Amygdala (tissue), 56 donors: ENCODE measurements around the gene MAP2K5.

Experiments used
- DNase-seq, 56 donors: peaks; one replicate each; lab custom pipeline; 2025; lab: John Stamatoyannopoulos, UW

The MAP2K5 gene

GRCh38 chr15:67843571-67844387 lies 301.3 kb downstream of the MAP2K5 start:
- no peak for DNase-seq

GRCh38 chr15:67845974-67846373 lies 303.5 kb downstream of the MAP2K5 start:
- DNase-seq = no peak

GRCh38 chr15:67849538-67849937 lies 307.0 kb downstream of the MAP2K5 start:
- no peak for DNase-seq

- DNase-seq = no peak
Measured at GRCh38 chr15:67850336-67850735, 307.8 kb downstream of the MAP2K5 start.

GRCh38 chr15:67850994-67851571 lies 308.6 kb downstream of the MAP2K5 start:
- no peak for DNase-seq

GRCh38 chr15:67852418-67852817 lies 309.9 kb downstream of the MAP2K5 start:
- no peak for DNase-seq

GRCh38 chr15:67853454-67853853 lies 311.0 kb downstream of the MAP2K5 start:
- DNase-seq = no peak

GRCh38 chr15:67854358-67854757 lies 311.9 kb downstream of the MAP2K5 start:
- DNase-seq = no peak

- no peak for DNase-seq
Measured at GRCh38 chr15:67855842-67856241, 313.3 kb downstream of the MAP2K5 start.
